ENCODE measurements around the gene SDS.

Gene SDS

GRCh38 chr12:113347107-113347506, 56.6 kb downstream of the SDS start:
- DNase-seq, result no peak

- peak; percentile 80 to 83 for DNase-seq
Observed at GRCh38 chr12:113346353-113346752, 57.3 kb downstream of the SDS start.

GRCh38 chr12:113345318-113345717, 58.4 kb downstream of the SDS start:
- DNase-seq, result no peak

Data from inflammatory macrophage (primary cell).